Measurements from ENCODE around the gene COL20A1. TPM values are rescaled to one million over a fixed set of nuclear protein-coding genes. Genes with fewer than 3 reads are reported as not detected.

COL20A1 gene
- total RNA-seq, 1 donor from 2014 or later = not detected

DNA sequence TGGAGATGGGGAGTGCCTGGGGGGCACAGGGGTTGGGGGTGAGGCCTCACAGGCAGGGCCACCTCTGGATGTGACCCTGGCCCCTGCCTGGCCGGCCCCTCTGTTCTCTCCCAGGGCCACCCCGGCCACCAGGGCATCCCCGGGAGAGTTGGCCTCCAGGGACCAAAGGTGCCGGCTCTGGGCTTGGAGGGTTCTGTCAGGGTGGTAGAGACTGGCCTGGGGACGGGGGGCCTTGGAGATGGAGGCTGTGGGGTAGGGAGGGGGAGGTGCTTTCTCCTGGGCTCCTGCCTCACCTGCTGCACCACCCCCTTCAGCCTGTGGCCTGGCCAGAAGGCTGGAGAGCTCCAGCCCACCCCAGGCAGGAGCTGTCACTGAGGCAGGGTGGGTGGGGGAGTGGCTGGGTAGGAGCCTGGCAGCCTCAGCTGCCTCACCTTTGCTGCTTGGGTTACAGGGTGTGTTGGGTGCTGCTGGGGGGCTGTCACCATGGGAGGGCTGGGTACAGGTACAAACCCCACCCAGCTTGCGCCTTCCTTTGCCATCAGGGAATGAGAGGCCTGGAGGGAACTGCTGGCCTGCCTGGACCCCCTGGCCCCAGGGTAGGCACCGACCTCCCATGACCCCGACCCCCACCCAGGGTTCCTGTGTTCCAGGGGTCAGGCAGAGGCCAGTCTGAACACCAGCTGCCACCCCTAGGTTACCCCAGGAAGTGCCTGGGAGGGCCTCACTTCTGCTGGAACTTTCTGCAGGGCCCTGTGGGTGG lies 32.7 kb downstream of the COL20A1 start:
- DNase-seq (ENCODE audit: low read depth) = no peak
- TF ChIP-seq, protein P1, sequence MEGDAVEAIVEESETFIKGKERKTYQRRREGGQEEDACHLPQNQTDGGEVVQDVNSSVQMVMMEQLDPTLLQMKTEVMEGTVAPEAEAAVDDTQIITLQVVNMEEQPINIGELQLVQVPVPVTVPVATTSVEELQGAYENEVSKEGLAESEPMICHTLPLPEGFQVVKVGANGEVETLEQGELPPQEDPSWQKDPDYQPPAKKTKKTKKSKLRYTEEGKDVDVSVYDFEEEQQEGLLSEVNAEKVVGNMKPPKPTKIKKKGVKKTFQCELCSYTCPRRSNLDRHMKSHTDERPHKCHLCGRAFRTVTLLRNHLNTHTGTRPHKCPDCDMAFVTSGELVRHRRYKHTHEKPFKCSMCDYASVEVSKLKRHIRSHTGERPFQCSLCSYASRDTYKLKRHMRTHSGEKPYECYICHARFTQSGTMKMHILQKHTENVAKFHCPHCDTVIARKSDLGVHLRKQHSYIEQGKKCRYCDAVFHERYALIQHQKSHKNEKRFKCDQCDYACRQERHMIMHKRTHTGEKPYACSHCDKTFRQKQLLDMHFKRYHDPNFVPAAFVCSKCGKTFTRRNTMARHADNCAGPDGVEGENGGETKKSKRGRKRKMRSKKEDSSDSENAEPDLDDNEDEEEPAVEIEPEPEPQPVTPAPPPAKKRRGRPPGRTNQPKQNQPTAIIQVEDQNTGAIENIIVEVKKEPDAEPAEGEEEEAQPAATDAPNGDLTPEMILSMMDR (IDR thresholded peaks at IDR 0.05; ENCODE audit: insufficient read depth, low read length, poor library complexity, severe bottlenecking) = no peak
- Histone ChIP-seq H3K4me3 (ENCODE audit: low read depth, low read length) (no peak overlapping the region), H3K27me3 (ENCODE audit: control insufficient read depth, insufficient read depth, low read length) (peaks cover 18% of the 10 kb centered on the region), H3K36me3 (ENCODE audit: control insufficient read depth, insufficient read depth, low read length) (no peaks in the 10 kb centered on the region)

DNA sequence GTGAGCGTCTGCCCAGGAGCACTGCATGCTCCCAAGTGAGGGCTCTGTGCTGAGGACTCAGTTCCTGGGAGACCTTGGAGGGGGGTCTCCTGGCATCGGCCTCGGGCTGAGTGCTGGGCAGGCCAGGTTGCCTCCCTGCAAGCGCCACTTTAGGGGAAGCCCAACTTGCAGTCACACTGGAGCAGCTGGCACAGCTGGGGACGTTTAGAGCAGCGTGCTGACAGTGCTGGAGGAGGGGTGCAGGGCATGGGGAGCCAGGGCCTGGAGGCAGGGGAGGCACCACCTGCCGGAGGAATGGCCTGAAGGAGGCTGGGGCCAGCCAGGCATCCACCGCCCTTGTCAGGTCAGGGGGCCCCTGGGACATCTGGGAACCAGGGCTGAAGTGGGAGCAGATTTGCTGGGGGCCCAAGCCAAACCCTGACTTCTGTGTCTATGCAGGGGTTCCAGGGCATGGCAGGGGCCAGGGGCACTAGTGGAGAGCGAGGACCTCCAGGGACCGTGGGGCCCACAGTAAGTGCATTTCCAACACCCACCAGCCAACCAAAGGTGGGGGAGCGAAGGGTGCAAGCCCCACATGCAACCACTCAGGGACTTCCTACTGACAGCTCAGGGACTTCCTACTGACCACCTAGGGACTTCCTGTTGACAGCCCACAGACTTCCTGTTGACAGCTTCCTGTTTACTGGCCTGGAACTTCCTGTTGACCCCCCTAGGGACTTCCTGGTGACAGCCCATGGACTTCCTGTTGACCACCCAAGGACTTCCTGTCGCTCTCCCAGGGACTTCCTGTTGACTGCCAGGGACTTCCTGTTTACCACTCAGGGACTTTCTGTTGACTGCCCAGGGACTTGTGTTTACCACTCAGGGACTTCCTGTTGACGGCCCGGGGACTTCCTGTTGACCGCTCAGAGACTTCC lies 33.6 kb downstream of the COL20A1 start:
- Histone ChIP-seq H3K36me3 (ENCODE audit: control insufficient read depth, insufficient read depth, low read length) (no peaks in the 10 kb centered on the region), H3K27me3 (ENCODE audit: control insufficient read depth, insufficient read depth, low read length) (peaks cover 14% of the 10 kb centered on the region), H3K4me3 (ENCODE audit: low read depth, low read length) (no peak overlapping the region)
- TF ChIP-seq, protein P1 (IDR thresholded peaks at IDR 0.05; ENCODE audit: insufficient read depth, low read length, poor library complexity, severe bottlenecking) = no peak
- DNase-seq (ENCODE audit: low read depth) = no peak

DNA sequence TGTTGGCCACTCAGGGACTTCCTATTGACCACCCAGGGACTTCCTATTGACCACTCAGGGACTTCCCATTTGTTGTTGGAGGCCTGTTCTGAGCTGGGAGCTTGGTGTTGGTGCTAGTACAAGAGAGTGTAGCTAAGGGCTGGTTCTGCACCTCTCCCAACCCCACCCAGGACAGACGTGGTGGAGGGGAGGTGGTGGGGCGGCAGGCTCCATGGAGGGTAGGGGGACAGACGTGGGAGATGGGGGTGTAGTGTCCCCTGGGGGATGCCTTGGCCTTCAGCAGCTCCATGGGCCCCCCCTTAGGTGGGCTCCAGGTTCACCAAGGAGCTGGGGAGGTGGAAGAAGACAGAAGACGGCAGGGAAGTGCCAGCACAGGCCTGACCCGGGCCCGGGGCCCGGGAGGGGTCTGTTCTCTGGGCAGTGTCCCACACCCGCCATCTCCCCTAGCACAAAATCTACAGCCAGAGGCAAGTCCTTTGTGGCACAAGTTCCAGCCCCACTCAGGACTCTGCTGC lies 34.3 kb downstream of the COL20A1 start:
- Histone ChIP-seq H3K4me3 (ENCODE audit: low read depth, low read length) (no peak overlapping the region), H3K27me3 (ENCODE audit: control insufficient read depth, insufficient read depth, low read length) (peaks cover 10% of the 10 kb centered on the region), H3K36me3 (ENCODE audit: control insufficient read depth, insufficient read depth, low read length) (no peaks in the 10 kb centered on the region)
- DNase-seq (ENCODE audit: low read depth) = no peak
- TF ChIP-seq, protein P1 (IDR thresholded peaks at IDR 0.05; ENCODE audit: insufficient read depth, low read length, poor library complexity, severe bottlenecking) = no peak

DNA sequence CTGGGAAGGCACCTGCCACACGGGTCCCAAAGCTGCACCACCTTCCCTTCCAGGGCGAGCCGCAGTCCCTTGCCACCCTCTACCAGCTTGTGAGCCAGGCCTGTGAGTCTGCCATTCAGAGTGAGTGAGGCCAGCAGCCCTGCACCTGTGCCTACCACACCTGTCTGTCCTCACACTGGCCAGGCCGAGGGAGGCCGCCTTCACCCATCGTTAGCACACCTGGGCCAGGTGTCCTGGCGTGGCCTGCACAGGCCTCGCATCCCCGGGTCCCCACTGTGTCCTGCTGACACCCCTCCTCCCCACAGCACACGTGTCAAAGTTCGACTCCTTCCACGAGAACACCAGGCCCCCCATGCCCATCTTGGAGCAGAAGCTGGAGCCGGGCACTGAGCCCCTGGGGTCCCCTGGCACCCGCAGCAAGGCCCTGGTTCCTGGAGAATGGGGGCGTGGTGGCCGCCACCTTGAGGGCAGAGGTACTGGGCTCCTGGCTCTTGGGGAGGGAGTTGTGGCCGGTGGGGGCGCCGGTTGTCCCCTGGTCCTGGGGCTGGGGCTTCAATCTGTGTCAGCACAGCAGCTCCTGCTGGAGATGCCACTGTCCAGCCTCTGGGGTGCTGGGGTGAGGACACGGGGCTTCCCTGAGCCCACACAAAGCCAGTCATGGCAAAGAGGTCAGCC lies 35.2 kb downstream of the COL20A1 start:
- H3K4me3 ChIP-seq (ENCODE audit: low read depth, low read length) = no peak overlapping the region
- H3K27me3 ChIP-seq (ENCODE audit: control insufficient read depth, insufficient read depth, low read length) = peaks cover 3% of the 10 kb centered on the region
- H3K36me3 ChIP-seq (ENCODE audit: control insufficient read depth, insufficient read depth, low read length) = no peaks in the 10 kb centered on the region
- TF ChIP-seq, protein P1 (IDR thresholded peaks at IDR 0.05; ENCODE audit: insufficient read depth, low read length, poor library complexity, severe bottlenecking) = no peak
- no peak for DNase-seq (ENCODE audit: low read depth)

DNA sequence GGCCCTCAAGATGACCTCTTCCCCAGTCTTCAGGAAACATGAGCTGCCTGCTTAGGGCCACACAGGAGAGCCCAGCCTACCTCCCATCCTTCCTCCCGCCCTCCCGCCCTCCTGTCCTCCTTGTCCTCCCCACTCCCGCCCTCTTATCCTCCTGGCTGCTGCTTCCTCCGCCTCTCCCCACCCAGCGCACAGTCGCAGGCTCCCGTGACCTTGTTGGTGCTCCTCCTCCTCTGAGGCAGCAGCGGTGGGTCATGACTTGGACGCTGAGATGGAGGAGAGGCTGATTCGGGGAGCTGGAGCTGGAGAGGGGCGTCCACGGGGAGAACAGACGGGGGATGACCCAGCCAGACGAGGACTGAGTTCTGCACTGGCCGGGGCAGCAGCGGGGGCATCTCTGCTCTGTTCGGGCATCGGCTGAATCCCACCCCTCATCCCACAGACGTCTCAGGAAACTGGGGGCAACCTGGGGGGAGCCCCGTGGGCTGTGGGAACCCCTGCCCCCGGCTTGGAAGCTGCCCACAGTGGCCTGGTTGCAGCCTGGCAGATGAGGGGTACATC lies 35.8 kb downstream of the COL20A1 start:
- Histone ChIP-seq H3K27me3 (ENCODE audit: control insufficient read depth, insufficient read depth, low read length) (peaks cover 7% of the 10 kb centered on the region), H3K4me3 (ENCODE audit: low read depth, low read length) (no peak overlapping the region), H3K36me3 (ENCODE audit: control insufficient read depth, insufficient read depth, low read length) (no peaks in the 10 kb centered on the region)
- TF ChIP-seq, protein P1 (IDR thresholded peaks at IDR 0.05; ENCODE audit: insufficient read depth, low read length, poor library complexity, severe bottlenecking) = no peak
- no peak for DNase-seq (ENCODE audit: low read depth)
